ACC112 (cell line): Measurements from ENCODE around the gene CHRNA10.

ENCODE experiments used
- H2AFZ ChIP-seq: fragments of 200-600 bp; sonication (generic); one replicate; pipeline ENCODE4 v1.6.0; 2017; ENCODE audit warnings: antibody characterized with exemption, low read length; ENCODE audit not compliant: unreplicated experiment
- H3K27ac ChIP-seq: fragments of 200-600 bp; sonication (generic); 2 replicates; pipeline ENCODE4 v1.5.1; 2014; ENCODE audit warnings: low read depth, mild to moderate bottlenecking, antibody characterized with exemption, low read length, moderate library complexity
- H3K27me3 ChIP-seq: fragments of 200-600 bp; sonication (generic); 2 replicates; pipeline ENCODE4 v1.6.1; 2014; ENCODE audit warnings: mild to moderate bottlenecking, antibody characterized with exemption, low read length, moderate library complexity, mixed read lengths; ENCODE audit not compliant: insufficient read depth
- H3K36me3 ChIP-seq: fragments of 200-600 bp; sonication (generic); 2 replicates; pipeline ENCODE4 v1.6.1; 2016; ENCODE audit warnings: mild to moderate bottlenecking, antibody characterized with exemption, low read length, moderate library complexity, mixed read lengths; ENCODE audit not compliant: insufficient read depth
- H3K4me1 ChIP-seq: fragments of 200-600 bp; sonication (generic); one replicate; pipeline ENCODE4 v1.6.1; 2016; ENCODE audit warnings: low read length, mixed read lengths; ENCODE audit not compliant: insufficient read depth, unreplicated experiment, control insufficient read depth
- H3K4me3 ChIP-seq: fragments of 200-600 bp; sonication (generic); 2 replicates; pipeline ENCODE4 v1.5.1; 2014; ENCODE audit warnings: mild to moderate bottlenecking, low read depth, low read length
- H3K79me2 ChIP-seq: fragments of 200-600 bp; sonication (generic); one replicate; pipeline ENCODE4 v1.6.0; 2016; ENCODE audit warnings: low read length; ENCODE audit not compliant: control insufficient read depth, unreplicated experiment, insufficient read depth

Gene CHRNA10

GRCh38 chr11:3684819-3685172, 13.6 kb upstream of the CHRNA10 start:
- Histone ChIP-seq H3K36me3 (peaks cover 51% of the 10 kb centered on the region), H2AFZ (no peak overlapping the region), H3K79me2 (peaks cover 3% of the 10 kb centered on the region), H3K27ac (no peak overlapping the region), H3K27me3 (no peaks in the 10 kb centered on the region), H3K4me3 (no peak overlapping the region), H3K4me1 (no peaks in the 10 kb centered on the region)

DNA sequence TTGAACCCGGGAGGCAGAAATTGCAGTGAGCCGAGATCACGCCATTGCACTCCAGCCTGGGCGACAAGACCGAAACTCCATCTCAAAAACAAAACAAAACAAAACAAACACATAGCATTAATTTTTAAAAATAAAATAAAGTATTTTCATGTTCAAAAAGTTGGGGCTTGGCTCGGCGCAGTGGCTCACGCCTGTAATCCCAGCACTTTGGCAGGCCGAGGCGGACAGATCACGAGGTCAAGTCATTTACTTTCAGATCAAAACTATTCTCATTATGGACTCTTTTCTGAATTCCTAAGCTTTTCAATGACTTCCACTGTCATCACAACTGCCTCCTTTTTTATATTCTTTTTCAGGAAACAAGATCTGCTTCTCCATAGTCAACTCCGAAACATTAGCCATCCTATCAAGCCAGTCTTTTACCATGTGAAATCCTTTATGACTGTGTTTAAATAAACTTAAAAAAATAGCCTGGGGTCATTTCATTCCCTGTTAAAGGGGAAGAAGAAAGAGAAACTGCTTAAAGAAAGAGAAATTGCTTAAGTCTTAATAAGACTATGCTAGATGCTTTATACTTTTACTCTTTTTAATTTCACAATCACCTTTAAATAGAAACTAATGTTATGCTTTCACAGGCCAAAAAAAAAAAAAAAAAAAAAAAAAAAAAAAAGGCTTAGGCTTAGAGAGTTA, 13.1 kb upstream of the CHRNA10 start:
- Histone ChIP-seq H3K79me2 (peaks cover 3% of the 10 kb centered on the region), H3K4me1 (no peaks in the 10 kb centered on the region), H3K27me3 (no peaks in the 10 kb centered on the region), H3K4me3 (no peak overlapping the region), H3K27ac (no peak overlapping the region), H3K36me3 (peaks cover 56% of the 10 kb centered on the region), H2AFZ (no peak overlapping the region)

- H3K4me3 ChIP-seq = no peak overlapping the region
- peaks cover 63% of the 10 kb centered on the region for H3K36me3 ChIP-seq
- no peaks in the 10 kb centered on the region for H3K27me3 ChIP-seq
- H3K79me2 ChIP-seq = peaks cover 3% of the 10 kb centered on the region
- no peak overlapping the region for H3K27ac ChIP-seq
- H2AFZ ChIP-seq = no peak overlapping the region
- no peaks in the 10 kb centered on the region for H3K4me1 ChIP-seq
These were observed 11.9 kb upstream of the CHRNA10 start for GRCh38 chr11:3683039-3683438.

- Histone ChIP-seq H3K4me1 (peaks cover 3% of the 10 kb centered on the region), H3K79me2 (no peaks in the 10 kb centered on the region), H3K36me3 (peaks cover 55% of the 10 kb centered on the region), H3K27me3 (no peaks in the 10 kb centered on the region), H3K4me3 (no peak overlapping the region), H3K27ac (no peak overlapping the region), H2AFZ (no peak overlapping the region)
These were observed 7.9 kb upstream of the CHRNA10 start for GRCh38 chr11:3679077-3679476.

- no peak overlapping the region for H3K4me3 ChIP-seq
- H2AFZ ChIP-seq = no peak overlapping the region
- H3K27me3 ChIP-seq = no peaks in the 10 kb centered on the region
- no peak overlapping the region for H3K27ac ChIP-seq
- no peaks in the 10 kb centered on the region for H3K79me2 ChIP-seq
- H3K36me3 ChIP-seq = peaks cover 47% of the 10 kb centered on the region
- peaks cover 3% of the 10 kb centered on the region for H3K4me1 ChIP-seq
These were observed 4.8 kb upstream of the CHRNA10 start for GRCh38 chr11:3675971-3676370.

DNA sequence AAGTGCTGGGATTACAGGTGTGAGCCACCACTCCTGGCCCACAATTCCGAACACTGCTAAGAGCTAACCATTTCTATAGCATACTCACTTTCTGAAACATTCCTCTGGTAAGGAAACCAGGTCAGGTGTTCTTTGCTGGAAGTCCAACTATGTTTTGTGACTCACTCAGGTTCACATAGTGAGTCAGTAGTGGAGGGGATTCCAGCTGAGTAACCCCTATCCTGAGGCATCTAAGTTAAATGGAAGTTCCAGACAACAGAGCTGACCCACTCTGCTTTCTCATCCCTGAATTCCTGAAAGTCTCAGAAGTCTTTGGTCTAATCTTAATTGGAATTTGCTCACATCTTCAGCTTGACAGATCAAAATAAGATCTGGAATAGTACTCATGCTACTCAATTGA, 3.0 kb upstream of the CHRNA10 start:
- H3K4me3 ChIP-seq = no peak overlapping the region
- H2AFZ ChIP-seq = no peak overlapping the region
- H3K27me3 ChIP-seq = no peaks in the 10 kb centered on the region
- no peaks in the 10 kb centered on the region for H3K79me2 ChIP-seq
- H3K27ac ChIP-seq = no peak overlapping the region
- peaks cover 36% of the 10 kb centered on the region for H3K36me3 ChIP-seq
- peaks cover 3% of the 10 kb centered on the region for H3K4me1 ChIP-seq

GRCh38 chr11:3669742-3670183, 1.4 kb downstream of the CHRNA10 start:
- peaks cover 7% of the 10 kb centered on the region; the same call in 1 of the 2 replicates for H3K36me3 ChIP-seq
- H2AFZ ChIP-seq = no peak overlapping the region
- no peaks in the 10 kb centered on the region for H3K79me2 ChIP-seq
- H3K27me3 ChIP-seq = no peaks in the 10 kb centered on the region
- no peaks in the 10 kb centered on the region for H3K4me1 ChIP-seq
- H3K27ac ChIP-seq = no peak overlapping the region
- no peak overlapping the region for H3K4me3 ChIP-seq

- no peak overlapping the region for H2AFZ ChIP-seq
- peaks cover 7% of the 10 kb centered on the region; the same call in 1 of the 2 replicates for H3K36me3 ChIP-seq
- H3K27ac ChIP-seq = no peak overlapping the region
- H3K4me1 ChIP-seq = no peaks in the 10 kb centered on the region
- no peak overlapping the region for H3K4me3 ChIP-seq
- H3K79me2 ChIP-seq = no peaks in the 10 kb centered on the region
- H3K27me3 ChIP-seq = no peaks in the 10 kb centered on the region
These were observed 2.1 kb downstream of the CHRNA10 start for GRCh38 chr11:3669128-3669527.

DNA sequence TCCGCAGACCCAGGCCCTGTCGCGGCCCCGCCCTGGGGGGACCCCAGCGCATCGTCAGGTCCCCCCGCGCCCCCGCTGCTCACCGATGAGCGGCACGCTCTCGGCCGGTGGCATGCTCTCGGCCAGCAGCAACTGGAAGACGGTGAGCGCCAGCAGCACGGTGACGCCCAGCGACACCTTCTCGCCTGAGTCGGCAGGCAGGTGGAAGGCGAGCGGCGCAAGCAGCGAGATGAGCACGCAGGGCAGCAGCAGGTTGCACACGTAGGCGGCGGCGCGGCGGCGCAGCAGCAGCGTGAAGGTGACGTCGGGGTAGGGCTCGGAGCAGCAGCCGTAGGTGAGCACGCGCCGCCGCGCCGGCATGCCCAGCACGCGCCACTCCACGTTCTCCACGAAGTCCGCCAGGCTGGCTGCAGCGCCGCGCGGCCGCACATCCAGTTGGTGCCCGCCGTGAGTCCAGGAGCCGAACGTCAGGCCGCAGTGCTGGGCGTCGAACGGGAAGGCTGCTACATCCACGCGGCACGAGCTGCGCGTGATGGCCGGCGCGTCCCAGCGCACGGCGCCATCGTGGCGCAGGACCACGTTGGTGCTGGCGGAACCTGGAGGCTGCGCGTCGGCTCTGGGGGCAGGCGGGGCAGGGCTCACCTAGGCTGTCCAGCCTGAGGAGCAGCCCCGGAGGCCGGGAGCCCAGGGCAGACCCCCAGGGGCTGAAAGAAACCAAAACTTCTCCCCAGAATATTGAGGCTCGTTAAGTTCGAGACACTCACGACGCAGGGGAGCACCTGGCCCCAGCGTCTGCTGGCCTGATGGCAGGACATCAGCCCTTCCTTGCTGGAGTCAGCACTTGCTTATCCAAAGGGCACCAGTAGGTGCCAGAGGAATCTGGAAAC, 3.8 kb downstream of the CHRNA10 start:
- no peaks in the 10 kb centered on the region for H3K4me1 ChIP-seq
- no peaks in the 10 kb centered on the region for H3K79me2 ChIP-seq
- no peaks in the 10 kb centered on the region for H3K36me3 ChIP-seq
- H3K27ac ChIP-seq = no peak overlapping the region
- H3K4me3 ChIP-seq = no peak overlapping the region
- H2AFZ ChIP-seq = no peak overlapping the region
- H3K27me3 ChIP-seq = no peaks in the 10 kb centered on the region

GRCh38 chr11:3666023-3666530, 5.1 kb downstream of the CHRNA10 start:
- no peaks in the 10 kb centered on the region for H3K4me1 ChIP-seq
- H3K79me2 ChIP-seq = no peaks in the 10 kb centered on the region
- no peak overlapping the region for H2AFZ ChIP-seq
- H3K36me3 ChIP-seq = no peaks in the 10 kb centered on the region
- no peaks in the 10 kb centered on the region for H3K27me3 ChIP-seq
- H3K4me3 ChIP-seq = no peak overlapping the region
- H3K27ac ChIP-seq = no peak overlapping the region
